ENCODE results near the gene CCR7.

CCR7 gene

GRCh38 chr17:40534371-40535189 is 30.7 kb downstream of the CCR7 start:
- no peak for DNase-seq (ENCODE audit: low spot score)

- DNase-seq (ENCODE audit: low spot score) = no peak
These were observed 31.4 kb downstream of the CCR7 start for GRCh38 chr17:40533896-40534295.

DNA sequence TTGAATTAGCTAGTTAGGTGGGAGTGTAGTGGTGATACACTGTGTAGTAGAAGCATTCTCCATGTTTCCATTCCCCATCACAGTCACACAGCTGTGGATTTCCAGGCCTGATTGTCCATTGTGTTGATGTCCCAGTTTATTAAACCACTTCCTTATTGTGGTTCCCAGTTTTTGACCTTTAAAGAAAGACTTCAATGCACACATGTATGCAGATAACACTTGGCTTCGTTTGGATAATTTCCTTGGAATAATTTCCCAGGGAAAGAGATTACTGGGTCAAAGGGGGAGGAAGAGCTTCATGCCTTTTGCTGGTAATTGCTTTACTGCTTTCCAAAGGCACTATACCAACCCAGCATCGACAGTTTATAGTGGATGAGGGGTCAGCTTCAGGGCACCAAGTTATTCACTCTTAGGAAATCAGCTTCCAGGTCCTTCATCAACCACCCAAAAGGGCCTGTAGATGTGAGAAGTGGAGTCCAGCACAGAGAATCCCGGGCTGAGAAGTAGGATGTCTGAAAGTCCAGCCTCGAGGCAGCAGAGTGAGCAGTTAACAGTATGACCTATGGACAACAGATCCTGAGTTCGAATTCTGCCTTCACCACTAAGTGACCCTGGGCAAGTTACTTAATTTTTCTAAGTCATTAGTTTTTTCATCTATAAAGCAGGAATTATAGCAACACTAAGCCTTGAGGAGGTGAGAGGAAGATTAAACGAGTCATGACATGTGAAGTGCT is 32.6 kb downstream of the CCR7 start:
- no peak for DNase-seq (ENCODE audit: low spot score)

DNA sequence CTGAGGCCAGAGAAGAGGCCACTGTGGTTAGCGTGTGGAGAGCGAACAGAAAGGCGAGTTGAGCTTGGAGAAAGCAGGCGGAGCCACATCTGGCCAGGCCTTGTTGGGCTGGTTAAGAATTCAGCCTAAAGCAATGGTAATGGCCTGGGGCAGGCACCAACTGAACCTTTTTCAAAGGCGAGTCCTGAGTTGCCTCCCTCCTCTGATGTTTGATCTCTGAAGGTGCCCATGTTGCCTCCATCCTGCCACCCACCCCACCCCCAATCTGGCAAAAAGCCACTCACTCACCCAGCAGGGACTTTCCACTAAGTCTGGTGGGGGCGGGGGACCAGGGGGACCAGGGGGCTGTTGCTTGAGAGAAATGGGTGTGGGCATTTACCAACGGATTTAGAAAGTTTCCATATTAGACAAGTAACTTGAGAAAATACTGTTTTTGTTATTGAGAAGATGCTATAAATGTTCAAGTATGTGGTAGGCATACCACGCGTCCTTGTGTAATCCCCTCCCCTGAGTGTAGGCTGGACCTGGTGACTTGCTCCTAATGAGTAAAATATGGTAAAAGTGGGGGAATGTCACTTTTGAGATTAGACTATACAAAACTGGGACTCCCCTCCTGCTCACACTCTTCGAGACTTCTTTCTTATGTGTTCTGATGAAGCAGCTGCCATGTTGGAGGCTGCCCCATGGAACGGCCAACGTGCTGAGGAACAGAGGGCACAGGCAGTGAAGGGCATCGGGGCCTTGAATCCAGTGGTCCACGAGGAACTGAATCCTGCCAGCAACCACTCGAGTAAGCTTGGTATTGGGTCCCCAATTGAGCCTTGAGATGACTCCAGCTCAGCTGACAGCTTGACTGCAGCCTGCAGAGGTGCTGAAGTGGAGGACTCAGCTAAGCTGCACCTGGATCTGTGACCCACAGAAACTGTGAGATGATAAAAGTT is 34.0 kb downstream of the CCR7 start:
- no peak for DNase-seq (ENCODE audit: low spot score)

DNA sequence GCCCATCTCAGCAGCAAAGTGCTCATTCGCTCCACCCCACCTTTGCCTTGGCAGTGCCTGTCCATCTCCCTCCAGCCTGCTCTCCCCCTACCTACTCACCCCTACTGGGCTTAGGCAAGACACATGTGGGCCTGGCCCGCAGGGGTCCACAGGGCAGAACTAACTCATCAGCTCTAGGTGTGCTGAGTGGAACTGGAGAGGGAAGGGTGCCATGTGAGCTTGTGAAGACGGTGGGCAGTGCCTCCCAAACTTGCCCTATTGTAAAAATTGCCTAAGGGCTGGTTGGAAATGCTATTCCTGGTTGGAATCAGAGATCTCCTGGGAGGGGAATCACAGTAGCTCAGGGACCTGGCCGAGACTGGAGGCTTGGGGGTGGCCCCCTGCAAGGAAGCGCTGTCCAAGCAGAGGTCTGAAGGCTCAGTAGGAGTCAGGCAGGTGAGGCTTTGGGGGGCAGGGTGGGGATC is 34.7 kb downstream of the CCR7 start:
- DNase-seq (ENCODE audit: low spot score) = no peak

DNA sequence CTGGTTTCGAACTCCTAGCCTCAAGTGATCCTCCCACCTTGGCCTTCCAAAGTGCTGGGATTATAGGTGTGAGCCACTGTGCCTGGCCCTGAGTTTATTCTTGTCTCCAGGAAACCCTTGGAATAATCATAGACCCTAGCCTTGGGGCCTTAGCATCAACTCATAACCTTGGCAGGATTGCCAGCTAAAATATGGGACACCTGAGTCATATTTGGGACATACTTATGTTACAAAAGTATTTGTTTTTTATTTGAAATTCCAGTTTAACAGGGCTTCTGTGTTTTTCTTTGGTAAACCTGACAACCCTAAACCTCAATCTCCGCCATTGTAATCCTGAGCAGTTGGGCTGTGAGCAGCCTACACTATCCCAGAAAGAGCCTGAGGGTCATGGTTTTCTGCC is 35.3 kb downstream of the CCR7 start:
- no peak for DNase-seq (ENCODE audit: low spot score)

GRCh38 chr17:40528692-40529417 is 36.4 kb downstream of the CCR7 start:
- DNase-seq (ENCODE audit: low spot score) = no peak

- no peak for DNase-seq (ENCODE audit: low spot score)
These were observed 38.6 kb downstream of the CCR7 start for GRCh38 chr17:40526668-40527067.

- DNase-seq (ENCODE audit: low spot score) = no peak
These were observed 40.0 kb downstream of the CCR7 start for GRCh38 chr17:40525294-40525693.

DNA sequence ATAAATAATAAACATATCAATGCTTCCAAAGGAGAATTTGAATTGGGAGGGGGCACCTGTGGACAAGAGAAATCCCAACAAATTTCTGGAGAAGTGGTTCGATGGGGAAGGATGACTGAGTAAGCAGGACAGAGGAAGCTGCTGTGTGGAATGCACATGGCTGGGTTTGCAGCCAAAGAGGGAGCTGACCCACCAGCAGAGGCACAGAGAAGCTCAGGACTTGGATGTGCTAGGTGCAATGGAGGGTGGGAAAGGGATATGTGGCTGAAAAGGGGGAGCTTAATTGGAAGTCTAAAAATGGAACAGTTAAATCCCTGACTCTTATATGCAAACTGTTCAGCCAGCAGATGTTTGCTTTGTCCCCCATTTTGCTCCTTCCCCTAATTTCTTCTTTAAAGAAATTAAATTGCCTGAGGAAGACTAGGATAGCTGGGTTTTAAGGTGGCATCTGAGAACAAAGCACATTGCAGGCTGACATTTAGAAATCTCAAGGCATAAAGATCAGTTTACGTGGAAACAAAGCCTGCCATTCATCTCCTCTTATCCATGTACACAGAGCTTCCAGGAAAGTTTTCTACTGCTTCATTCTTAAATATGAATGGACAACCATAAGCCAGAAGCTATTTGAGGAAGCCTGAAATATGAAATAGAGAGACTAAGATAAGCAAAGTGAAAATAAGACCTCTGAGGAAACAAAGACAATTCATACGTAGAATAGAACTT is 40.9 kb downstream of the CCR7 start:
- no peak for DNase-seq (ENCODE audit: low spot score)

GRCh38 chr17:40522961-40523310 is 42.3 kb downstream of the CCR7 start:
- DNase-seq (ENCODE audit: low spot score) = no peak

DNA sequence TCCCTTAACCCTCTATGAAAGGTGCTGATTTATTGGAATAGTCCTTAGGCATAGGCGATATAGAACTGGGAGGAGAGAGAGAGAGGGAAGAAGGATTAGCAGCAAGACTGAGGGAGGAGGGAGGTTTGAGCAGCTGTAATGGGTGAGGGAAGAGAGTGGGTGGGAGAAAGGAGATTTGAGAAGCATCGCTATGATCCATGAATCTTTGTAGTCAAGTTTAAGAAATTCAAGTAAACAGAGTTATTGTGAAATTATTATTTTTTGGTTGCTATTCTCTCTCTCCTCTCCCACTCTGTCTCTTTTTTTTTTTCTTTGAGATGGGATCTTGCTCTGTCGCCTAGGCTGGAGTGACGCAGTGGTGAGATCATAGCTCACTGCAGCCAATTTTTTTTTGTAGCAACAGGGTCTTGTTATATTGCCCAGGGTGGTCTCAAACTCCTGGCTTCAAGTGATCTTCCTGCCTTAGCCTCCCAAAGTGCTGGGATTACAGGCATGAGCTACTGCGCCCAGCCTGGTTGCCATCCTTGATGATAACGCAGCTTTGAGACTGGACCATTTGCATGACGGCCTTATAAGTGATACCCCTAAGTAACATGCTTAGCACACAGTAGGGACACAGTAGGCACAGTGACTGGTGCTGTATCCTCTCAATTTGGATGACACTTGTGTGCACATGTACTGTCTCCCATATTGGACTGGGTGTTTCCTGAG is 42.9 kb downstream of the CCR7 start:
- no peak for DNase-seq (ENCODE audit: low spot score)

DNA sequence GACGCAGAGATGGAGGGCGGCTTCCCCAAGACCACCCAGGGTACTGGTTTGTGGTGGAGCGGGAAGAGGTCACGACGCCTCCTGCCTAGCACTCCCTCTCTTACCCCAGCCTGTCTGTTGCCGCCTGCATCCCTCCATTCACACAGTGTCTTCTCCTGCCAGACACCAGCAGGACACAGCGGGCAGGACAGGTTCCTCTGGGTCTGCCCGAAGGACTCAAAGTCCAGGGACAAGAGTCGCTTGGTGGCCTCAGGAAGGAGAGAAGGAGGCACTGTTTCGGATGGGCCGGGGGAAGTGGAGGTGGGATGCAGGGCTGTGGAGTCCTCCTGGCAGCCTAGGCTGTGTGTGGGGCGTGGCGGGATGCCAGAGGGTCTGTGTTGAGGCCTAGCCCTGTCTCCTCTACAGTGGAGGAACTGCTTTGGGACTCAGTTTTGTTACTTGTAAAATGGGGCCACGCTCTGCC is 44.2 kb downstream of the CCR7 start:
- DNase-seq (ENCODE audit: low spot score) = no peak

- DNase-seq (ENCODE audit: low spot score) = no peak
These were observed 46.0 kb downstream of the CCR7 start for GRCh38 chr17:40519089-40519775.

- DNase-seq (ENCODE audit: low spot score) = peak; percentile 60
These were observed 46.7 kb downstream of the CCR7 start for GRCh38 chr17:40518401-40519088.

GRCh38 chr17:40517981-40518380 is 47.3 kb downstream of the CCR7 start:
- no peak for DNase-seq (ENCODE audit: low spot score)

DNA sequence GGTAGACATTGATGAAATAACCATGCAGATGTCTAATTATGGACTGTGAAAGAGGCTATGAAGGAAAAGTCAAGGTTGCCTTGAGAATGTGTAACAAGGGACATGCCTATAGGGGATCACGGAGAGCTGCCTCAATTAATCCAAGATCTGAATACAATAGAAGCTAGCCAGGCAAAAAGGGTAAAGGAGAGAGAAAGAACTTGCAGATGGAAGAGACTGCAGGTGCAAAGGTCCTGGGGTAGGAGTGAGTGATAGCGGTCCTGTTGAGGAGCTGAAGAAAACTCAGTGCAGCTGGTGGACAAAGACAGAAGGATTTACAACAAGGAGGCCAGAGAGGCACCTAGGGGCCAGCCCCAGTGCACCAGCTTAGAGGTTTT is 48.0 kb downstream of the CCR7 start:
- DNase-seq (ENCODE audit: low spot score) = no peak

DNA sequence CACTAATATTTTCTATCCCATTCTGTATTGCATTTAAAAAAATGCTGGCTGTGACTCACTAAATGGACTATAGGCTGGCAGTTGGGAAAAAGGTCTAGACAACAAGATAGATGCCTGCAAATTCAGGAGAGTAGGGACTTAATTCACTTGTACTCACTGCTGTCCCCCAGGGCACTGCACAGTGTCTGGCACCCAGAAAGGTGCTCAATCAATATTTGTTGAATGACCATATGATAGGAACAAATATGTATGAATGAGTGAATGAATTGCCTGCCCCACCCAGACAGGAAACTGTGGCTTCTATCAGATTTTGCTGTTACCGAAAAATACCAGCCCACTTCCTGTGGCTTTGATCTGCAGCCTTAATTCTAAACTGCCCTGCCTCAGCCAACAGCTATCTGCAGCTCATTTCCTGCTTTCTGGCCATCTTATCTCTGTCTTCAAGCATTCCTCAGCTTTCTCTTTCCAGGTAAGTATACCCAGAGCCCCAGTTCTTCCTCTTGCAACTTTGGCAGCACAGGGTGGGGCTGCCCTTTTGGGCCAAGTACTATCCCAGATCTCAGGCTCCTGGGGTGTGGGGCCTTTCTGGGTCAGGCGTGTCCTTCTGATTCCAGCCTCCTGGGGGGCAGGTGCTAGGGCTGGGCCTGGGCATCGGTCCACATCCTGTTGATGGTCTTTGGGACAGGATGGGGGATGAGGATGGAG is 48.5 kb downstream of the CCR7 start:
- DNase-seq (ENCODE audit: low spot score) = no peak
